Hepatocyte (in vitro differentiated cells): Measurements from ENCODE around the gene ZC3H4. TPM values are rescaled to one million over a fixed set of nuclear protein-coding genes. Genes with fewer than 3 reads are reported as not detected.

Source experiments
- DNase-seq: peaks from one replicate; pipeline ENCODE4 v3.0.0-alpha.2; 2016; ENCODE audit warnings: low spot score
- H2AFZ ChIP-seq: fragments of 200-600 bp; sonication (generic); 2 replicates; pipeline ENCODE4 v1.6.0; 2016; ENCODE audit warnings: antibody characterized with exemption, mild to moderate bottlenecking
- H3K27ac ChIP-seq: fragments of 200-600 bp; sonication (generic); 2 replicates; pipeline ENCODE4 v1.5.1; 2016; ENCODE audit warnings: mild to moderate bottlenecking
- H3K27me3 ChIP-seq: fragments of 200-600 bp; sonication (generic); 2 replicates; pipeline ENCODE4 v1.6.1; 2016
- H3K36me3 ChIP-seq: fragments of 200-600 bp; sonication (generic); replicated peaks from 2 replicates; pipeline ENCODE4 v1.5.1; 2016; ENCODE audit warnings: low read depth; ENCODE audit not compliant: insufficient read depth
- H3K4me1 ChIP-seq: fragments of 200-600 bp; sonication (generic); 2 replicates; pipeline ENCODE4 v1.5.1; 2016; ENCODE audit warnings: mild to moderate bottlenecking, moderate library complexity; ENCODE audit not compliant: insufficient read depth
- H3K4me2 ChIP-seq: fragments of 200-600 bp; sonication (generic); 2 replicates; pipeline ENCODE4 v1.6.0; 2016
- H3K4me3 ChIP-seq: fragments of 200-600 bp; sonication (generic); 2 replicates; pipeline ENCODE4 v1.5.1; 2016; ENCODE audit warnings: mild to moderate bottlenecking
- H3K79me2 ChIP-seq: fragments of 200-600 bp; sonication (generic); 2 replicates; pipeline ENCODE4 v1.6.0; 2017; ENCODE audit warnings: mild to moderate bottlenecking
- H3K9me2 ChIP-seq: fragments of 200-600 bp; sonication (generic); replicated peaks from 2 replicates; pipeline ENCODE4 v1.6.0; 2017; ENCODE audit warnings: mild to moderate bottlenecking; ENCODE audit not compliant: insufficient read depth
- H3K9me3 ChIP-seq: fragments of 200-600 bp; sonication (generic); 2 replicates; pipeline ENCODE4 v1.5.1; 2016; ENCODE audit warnings: low read depth, mild to moderate bottlenecking
- H4K20me1 ChIP-seq: fragments of 200-600 bp; sonication (generic); 2 replicates; pipeline ENCODE4 v1.6.0; 2016; ENCODE audit warnings: mild to moderate bottlenecking; ENCODE audit not compliant: insufficient read depth, poor library complexity, severe bottlenecking
- CTCF ChIP-seq: fragments of 200-600 bp; sonication (generic); IDR thresholded peaks from 2 replicates; pipeline ENCODE4 v1.5.1; 2016; ENCODE audit warnings: antibody characterized with exemption, mild to moderate bottlenecking; ENCODE audit not compliant: poor library complexity
- EZH2 ChIP-seq: fragments of 200-600 bp; sonication (generic); IDR thresholded peaks from 2 replicates; pipeline ENCODE4 v1.6.1; 2016; ENCODE audit warnings: antibody characterized with exemption, mild to moderate bottlenecking, borderline replicate concordance
- EZH2phosphoT487 ChIP-seq: fragments of 200-600 bp; sonication (generic); IDR thresholded peaks from one replicate; pipeline ENCODE4 v1.6.1; 2018; ENCODE audit warnings: antibody characterized with exemption, mild to moderate bottlenecking, low read depth, moderate library complexity; ENCODE audit not compliant: unreplicated experiment, severe bottlenecking
- WGBS: methylation state at CpG from one replicate; pipeline ENCODE4 v1.1.6; 2016; ENCODE audit warnings: low lambda C conversion rate; ENCODE audit errors: missing lambda C conversion rate; 5-methylcytosine and 5-hydroxymethylcytosine counted together
- polyA plus RNA-seq: library from polyadenylated mRNA; unstranded; fragments of >200 nt; fragmentation: Nextera tagmentation; extraction: Ambion mirVana; gene quantifications from 2 replicates; pipeline ENCODE4 v1.2.1, GENCODE V29; 2016
- total RNA-seq: library from RNA; depleted of rRNA; stranded (reverse); fragments of >200 nt; gene quantifications from 2 replicates; pipeline ENCODE4 v1.2.3, GENCODE V29; 2014

ZC3H4 gene
- total and polyA plus RNA-seq, 2 experiments from 2014 or later = 4.3 to 13.1 TPM

DNA sequence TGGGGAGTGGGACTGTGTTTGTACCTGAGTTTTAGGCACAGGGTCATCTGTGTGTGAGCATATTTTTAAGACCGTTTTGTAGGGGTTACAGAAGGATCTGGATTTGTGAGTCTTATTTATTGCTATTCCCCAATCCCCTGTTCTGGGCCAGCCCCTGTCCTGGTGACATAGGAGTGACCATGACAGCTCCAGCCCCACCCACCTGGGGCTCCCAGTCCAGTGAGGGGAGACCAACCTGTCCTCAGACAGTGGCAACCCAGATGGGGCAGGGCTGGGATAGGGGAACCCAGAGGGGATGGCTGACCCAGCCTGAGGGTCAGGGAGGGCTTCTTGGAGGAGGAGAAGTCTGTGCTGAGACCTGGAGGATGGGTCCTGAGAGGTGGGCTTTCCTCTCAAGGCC is 75.8 kb downstream of the ZC3H4 start:
- Histone ChIP-seq H3K4me1 (no peaks in the 10 kb centered on the region), H3K9me2 (no peaks in the 10 kb centered on the region), H3K4me3 (no peak overlapping the region), H3K9me3 (no peaks in the 10 kb centered on the region), H4K20me1 (no peaks in the 10 kb centered on the region), H2AFZ (no peak overlapping the region), H3K79me2 (no peaks in the 10 kb centered on the region), H3K27ac (no peak overlapping the region), H3K36me3 (no peaks in the 10 kb centered on the region), H3K4me2 (no peak overlapping the region), H3K27me3 (no peaks in the 10 kb centered on the region)
- WGBS = 65% methylated on average over 1 of the region's 1 CpG
- no peak for DNase-seq
- TF ChIP-seq EZH2 (no peak), EZH2phosphoT487 (no peak), CTCF (no peak)

DNA sequence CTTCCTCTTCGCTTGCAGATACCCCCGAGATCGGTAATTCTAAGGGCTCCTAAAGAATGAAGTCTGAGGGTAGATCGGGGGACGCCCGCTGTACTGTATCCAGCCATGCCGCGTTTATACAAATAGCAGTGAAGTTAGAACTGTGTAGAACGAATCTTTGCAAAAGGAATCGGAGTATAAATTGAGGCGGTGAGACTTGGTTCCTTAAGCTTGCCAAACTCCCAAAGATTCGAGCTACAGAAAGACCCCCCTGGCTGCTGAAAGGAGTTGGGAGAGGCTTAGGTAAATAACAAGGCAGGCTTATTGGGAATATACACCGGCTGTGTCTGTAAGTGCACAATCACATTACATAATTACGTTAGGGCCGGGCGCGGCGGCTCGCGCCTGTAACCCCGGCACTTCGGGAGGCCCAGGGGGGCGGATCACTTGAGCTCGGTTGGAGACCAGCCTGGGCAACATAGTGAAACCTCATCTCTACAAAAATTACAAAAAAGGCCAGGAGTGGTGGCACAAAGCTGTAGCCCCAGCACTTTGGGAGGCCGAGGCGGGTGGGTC is 77.4 kb downstream of the ZC3H4 start:
- Histone ChIP-seq H3K4me1 (no peaks in the 10 kb centered on the region), H3K27me3 (no peaks in the 10 kb centered on the region), H3K36me3 (no peaks in the 10 kb centered on the region), H3K79me2 (no peaks in the 10 kb centered on the region), H3K9me2 (no peaks in the 10 kb centered on the region), H4K20me1 (no peaks in the 10 kb centered on the region), H2AFZ (peak overlapping the region; percentile 71), H3K27ac (peak overlapping the region; percentile 78), H3K4me3 (peak overlapping the region; percentile 38), H3K9me3 (no peaks in the 10 kb centered on the region), H3K4me2 (peak overlapping the region; percentile 84)
- 43% methylated on average over 23 of the region's 26 CpGs for WGBS
- peak; percentile 61 for DNase-seq
- TF ChIP-seq CTCF (no peak), EZH2phosphoT487 (no peak), EZH2 (no peak)

GRCh38 chr19:47035127-47036096 is 78.2 kb downstream of the ZC3H4 start:
- Histone ChIP-seq H3K27ac (peak overlapping the region; percentile 78), H3K27me3 (no peaks in the 10 kb centered on the region), H3K9me3 (no peaks in the 10 kb centered on the region), H3K4me1 (no peaks in the 10 kb centered on the region), H3K4me2 (peak overlapping the region; percentile 84), H3K36me3 (no peaks in the 10 kb centered on the region), H2AFZ (peak overlapping the region; percentile 71), H4K20me1 (no peaks in the 10 kb centered on the region), H3K4me3 (peak overlapping the region; percentile 38), H3K9me2 (no peaks in the 10 kb centered on the region), H3K79me2 (no peaks in the 10 kb centered on the region)
- 16% methylated on average over 29 of the region's 35 CpGs for WGBS
- DNase-seq = peak; percentile 86
- TF ChIP-seq CTCF (peak; percentile 87), EZH2phosphoT487 (no peak)
